NB4 (cell line): Measurements from ENCODE around the gene ZSCAN1.

Experiments used
- CTCF ChIP-seq: IDR thresholded peaks from one replicate; pipeline ENCODE4 v1.5.1; 2012; ENCODE audit warnings: low read depth, low read length
- MAX ChIP-seq: IDR thresholded peaks from 2 replicates; pipeline ENCODE4 v1.6.1; 2011; ENCODE audit warnings: low read depth, low read length
- MYC ChIP-seq: IDR thresholded peaks from 2 replicates; pipeline ENCODE4 v1.6.1; 2011; ENCODE audit warnings: low read depth, low read length
- POLR2A ChIP-seq: IDR thresholded peaks from 2 replicates; pipeline ENCODE4 v1.6.1; 2011; ENCODE audit warnings: mild to moderate bottlenecking; ENCODE audit not compliant: insufficient read length; ENCODE audit errors: extremely low read depth

DNA sequence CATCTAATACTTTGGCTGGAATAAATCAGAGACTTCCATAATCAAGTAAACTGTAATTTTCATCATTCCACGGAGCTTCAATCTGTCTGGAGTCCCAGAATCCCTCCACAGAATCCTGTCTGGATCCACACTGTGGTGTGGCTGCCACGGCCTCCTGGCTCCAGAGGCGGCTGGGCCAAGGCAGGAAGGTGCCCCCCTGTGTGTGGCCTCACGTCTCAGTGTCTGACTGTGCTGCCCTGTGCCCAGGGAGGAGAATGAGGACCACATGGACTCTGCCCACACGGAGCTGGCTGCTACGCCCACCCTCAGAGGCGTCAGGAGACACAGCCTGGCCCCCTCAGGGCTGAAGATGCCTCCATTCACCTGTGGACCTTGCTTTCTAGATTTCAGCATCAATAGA, 13.0 kb downstream of the ZSCAN1 start:
- no peak for TF ChIP-seq MAX
- no peak for TF ChIP-seq POLR2A
- TF ChIP-seq MYC: no peak
- no peak for TF ChIP-seq CTCF
